IgD-negative memory B cell (primary cell): ENCODE data around the gene USP34. TPM values are rescaled to one million over a fixed set of nuclear protein-coding genes. Genes with fewer than 3 reads are reported as not detected.
"Not testable (repeated sequence)": the region's sequence is repeated elsewhere in the genome, so short reads cannot be mapped to it uniquely, and the experiment has no call there.

Experiments
- H3K27ac Mint-ChIP-seq, 3 donors: one replicate each; pipeline ENCODE4 v1.8.0; 2020 to 2022; ENCODE audit warnings: mild to moderate bottlenecking in 3 of 3, mixed read lengths in 3 of 3, moderate library complexity in 1 of 3
- H3K27me3 Mint-ChIP-seq: one replicate; pipeline ENCODE4 v1.8.0; 2021; ENCODE audit warnings: mixed read lengths
- H3K36me3 Mint-ChIP-seq: one replicate; pipeline ENCODE4 v1.8.0; 2020; ENCODE audit warnings: mild to moderate bottlenecking, mixed read lengths
- H3K4me1 Mint-ChIP-seq, 3 donors: one replicate each; pipeline ENCODE4 v1.8.0; 2020 to 2022; ENCODE audit warnings: mixed read lengths in 3 of 3, mild to moderate bottlenecking in 1 of 3
- H3K4me3 Mint-ChIP-seq, 4 donors: one replicate each; pipeline ENCODE4 v1.8.0; 2020 to 2022; ENCODE audit warnings: mild to moderate bottlenecking in 4 of 4, mixed read lengths in 4 of 4, moderate library complexity in 3 of 4
- H3K9me3 Mint-ChIP-seq, 3 donors: one replicate each; pipeline ENCODE4 v1.8.0; 2020 to 2021; ENCODE audit warnings: mixed read lengths in 3 of 3, mild to moderate bottlenecking in 1 of 3
- polyA plus RNA-seq: library from polyadenylated mRNA; unstranded; fragments of 300-500 nt; fragmentation: Illumina TruSeq; gene quantifications from one replicate; pipeline ENCODE4 v1.2.3, GENCODE V29; 2021

The USP34 gene
- polyA plus RNA-seq, 1 donor from 2014 or later = 21.5 TPM

GRCh38 chr2:61161888-61162287 is 309.0 kb downstream of the USP34 start, which contains the start of gene C2orf74:
Gene C2orf74, plus strand, starts transcription at chr2:61162188. Its CDS starts 327 bp downstream, at chr2:61162515.
- H3K36me3 Mint-ChIP-seq = peaks cover 20% of the 10 kb centered on the region
- H3K4me3 Mint-ChIP-seq = no peak within 1 kb of the TSS
- peak within 1 kb of the TSS in 1 of 3 donors; percentile 1 for H3K27ac Mint-ChIP-seq

GRCh38 chr2:61158356-61158955 is 312.4 kb downstream of the USP34 start:
- peaks cover 0 to 9% (median 3%) of the 10 kb centered on the region in 3 donors for H3K9me3 Mint-ChIP-seq
- peaks cover 9 to 10% (median 9%) of the 10 kb centered on the region in 3 donors for H3K4me1 Mint-ChIP-seq
- no peak overlapping the region for H3K4me3 Mint-ChIP-seq
- H3K36me3 Mint-ChIP-seq = peaks cover 16% of the 10 kb centered on the region
- no peaks in the 10 kb centered on the region for H3K27me3 Mint-ChIP-seq
- peak overlapping the region in 2 of 3 donors; percentile 25 to 51 for H3K27ac Mint-ChIP-seq

More at GRCh38 chr2:61161888-61162287, 309.0 kb downstream of the USP34 start, which contains the start of gene C2orf74:
- H3K9me3 Mint-ChIP-seq = peaks cover 0 to 9% (median 3%) of the 10 kb centered on the region in 3 donors
- H3K4me1 Mint-ChIP-seq = peaks cover 9 to 10% (median 9%) of the 10 kb centered on the region in 3 donors
- H3K27me3 Mint-ChIP-seq = no peaks in the 10 kb centered on the region

DNA sequence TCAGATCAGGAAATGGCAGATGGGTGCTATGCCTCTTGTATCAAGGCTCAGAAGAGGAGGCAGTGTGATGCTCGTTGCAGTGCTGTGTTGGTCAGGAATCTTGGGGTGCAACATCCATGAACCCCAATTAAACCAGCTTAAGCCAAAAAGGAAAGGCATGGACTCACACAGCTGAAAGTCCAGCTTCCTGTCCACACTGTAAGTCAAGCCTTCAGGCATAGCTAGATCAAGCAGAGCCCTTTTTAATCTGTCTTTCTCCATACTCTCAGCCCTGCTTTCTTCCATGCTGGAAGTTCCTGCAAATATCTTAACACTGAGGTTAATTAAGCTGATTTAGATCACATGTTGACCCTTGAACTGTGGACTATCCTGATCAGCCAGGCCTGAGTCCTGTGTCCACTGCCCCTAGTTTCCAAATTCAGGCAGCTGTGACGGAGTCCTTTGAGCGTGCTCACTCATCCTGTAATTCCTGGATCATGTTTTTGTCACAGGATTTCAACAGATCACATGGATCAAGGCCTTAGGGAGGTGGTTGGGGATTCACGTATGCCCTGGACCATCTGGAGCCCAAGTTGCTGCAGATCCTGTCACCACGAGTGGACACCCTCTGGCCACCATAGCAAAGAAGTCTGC is 313.4 kb downstream of the USP34 start:
- Mint-ChIP-seq H3K27me3 (no peaks in the 10 kb centered on the region), H3K36me3 (peaks cover 13% of the 10 kb centered on the region), H3K4me3 (no peak overlapping the region), H3K27ac (no peak overlapping the region), H3K9me3 (peaks cover 0 to 9% (median 3%) of the 10 kb centered on the region in 3 donors), H3K4me1 (peaks cover 6 to 9% (median 9%) of the 10 kb centered on the region in 3 donors)

DNA sequence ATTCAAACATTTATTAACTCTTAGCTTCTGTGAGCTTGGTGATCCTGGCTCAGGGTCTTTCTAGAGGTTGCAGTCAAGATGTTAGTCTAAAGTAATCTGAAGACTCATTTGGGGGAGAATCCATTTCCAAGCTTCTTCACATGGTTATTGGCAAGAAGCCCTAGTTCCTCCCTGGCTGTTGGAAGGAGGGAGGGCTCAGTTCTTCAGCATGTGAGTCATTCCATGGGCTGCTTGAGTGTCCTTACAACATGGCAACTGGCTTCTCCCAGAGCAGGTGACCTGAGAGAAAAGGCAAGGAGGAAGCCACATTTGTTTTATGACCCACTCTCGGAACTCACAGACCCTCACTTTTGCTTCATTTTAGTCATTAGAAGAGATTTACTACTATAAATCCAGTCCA is 319.5 kb downstream of the USP34 start:
- peaks cover 0 to 5% (median 2%) of the 10 kb centered on the region in 3 donors for H3K4me1 Mint-ChIP-seq
- H3K9me3 Mint-ChIP-seq = no peaks in the 10 kb centered on the region
- H3K4me3 Mint-ChIP-seq = no peak overlapping the region
- peaks cover 9% of the 10 kb centered on the region for H3K36me3 Mint-ChIP-seq
- H3K27me3 Mint-ChIP-seq = no peaks in the 10 kb centered on the region
- no peak overlapping the region for H3K27ac Mint-ChIP-seq

GRCh38 chr2:61149074-61149473 is 321.8 kb downstream of the USP34 start:
- H3K36me3 Mint-ChIP-seq = peaks cover 6% of the 10 kb centered on the region
- H3K27ac Mint-ChIP-seq = no peak overlapping the region
- no peaks in the 10 kb centered on the region for H3K9me3 Mint-ChIP-seq
- H3K4me3 Mint-ChIP-seq = no peak overlapping the region
- no peaks in the 10 kb centered on the region for H3K27me3 Mint-ChIP-seq
- peaks cover 5 to 10% (median 7%) of the 10 kb centered on the region in 3 donors for H3K4me1 Mint-ChIP-seq

- Mint-ChIP-seq H3K4me1 (peaks cover 5 to 10% (median 7%) of the 10 kb centered on the region in 3 donors), H3K4me3 (peak overlapping the region in 1 of 4 donors; percentile 80)
- H3K27ac Mint-ChIP-seq, H3K36me3 Mint-ChIP-seq, H3K9me3 Mint-ChIP-seq, H3K27me3 Mint-ChIP-seq: not testable (repeated sequence)
Measured at GRCh38 chr2:61148091-61148490, 322.8 kb downstream of the USP34 start.

DNA sequence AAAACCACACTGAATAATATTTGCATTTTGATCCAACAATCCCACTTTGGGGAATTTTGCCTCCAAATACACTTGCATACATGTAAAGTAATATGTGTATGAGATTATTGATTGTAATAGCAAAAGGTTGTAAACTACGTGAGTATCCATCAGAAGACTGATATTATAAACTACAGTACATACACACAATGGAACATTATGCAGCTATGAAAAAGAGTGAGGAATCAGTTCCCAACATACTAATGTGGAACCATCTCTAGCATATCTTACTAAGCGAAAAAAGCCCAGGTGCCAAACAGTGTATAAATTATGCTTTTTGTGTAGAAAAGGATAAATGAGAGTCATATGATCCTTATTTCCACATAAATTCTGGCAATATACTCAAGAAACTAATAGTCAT is 324.9 kb downstream of the USP34 start:
- H3K27ac Mint-ChIP-seq = no peak overlapping the region
- peaks cover 6% of the 10 kb centered on the region for H3K36me3 Mint-ChIP-seq
- H3K4me3 Mint-ChIP-seq = peak overlapping the region; percentile 52 to 89 (median 82)
- no peaks in the 10 kb centered on the region for H3K27me3 Mint-ChIP-seq
- peaks cover 5 to 13% (median 7%) of the 10 kb centered on the region in 3 donors for H3K4me1 Mint-ChIP-seq
- no peaks in the 10 kb centered on the region for H3K9me3 Mint-ChIP-seq

DNA sequence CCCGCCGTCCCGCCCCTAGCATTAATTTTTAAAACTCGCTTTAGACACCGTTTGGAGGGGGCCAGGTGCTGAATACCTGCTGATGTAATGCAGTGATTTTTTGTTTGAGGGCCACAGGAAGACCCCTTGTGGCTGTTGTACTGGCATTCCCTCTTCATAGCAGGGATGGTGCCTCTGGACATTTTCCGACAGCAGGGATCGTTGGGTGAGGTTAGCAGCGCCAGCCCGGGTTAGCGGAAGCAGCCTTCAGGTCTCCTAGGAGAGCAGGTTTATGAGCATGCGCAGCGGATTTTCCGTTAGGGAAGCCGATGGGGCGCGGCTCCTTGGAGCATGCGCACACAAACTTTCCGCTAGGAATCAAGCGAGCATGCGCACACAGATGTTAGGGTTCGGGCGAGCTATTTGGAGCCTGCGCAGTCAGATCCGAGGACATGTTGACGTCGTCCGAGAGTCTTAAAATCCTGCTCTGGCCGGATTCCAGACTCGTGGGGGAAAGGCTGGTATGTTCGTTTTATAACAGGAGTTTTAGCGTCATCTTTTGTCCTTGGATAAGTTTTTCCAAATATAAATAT is 326.1 kb downstream of the USP34 start:
- Mint-ChIP-seq H3K27ac (peak overlapping the region; percentile 81 to 97 (median 95)), H3K9me3 (no peaks in the 10 kb centered on the region), H3K36me3 (peaks cover 6% of the 10 kb centered on the region), H3K27me3 (no peaks in the 10 kb centered on the region), H3K4me3 (peak overlapping the region; percentile 89 to 96 (median 92)), H3K4me1 (peaks cover 5 to 13% (median 5%) of the 10 kb centered on the region in 3 donors)

DNA sequence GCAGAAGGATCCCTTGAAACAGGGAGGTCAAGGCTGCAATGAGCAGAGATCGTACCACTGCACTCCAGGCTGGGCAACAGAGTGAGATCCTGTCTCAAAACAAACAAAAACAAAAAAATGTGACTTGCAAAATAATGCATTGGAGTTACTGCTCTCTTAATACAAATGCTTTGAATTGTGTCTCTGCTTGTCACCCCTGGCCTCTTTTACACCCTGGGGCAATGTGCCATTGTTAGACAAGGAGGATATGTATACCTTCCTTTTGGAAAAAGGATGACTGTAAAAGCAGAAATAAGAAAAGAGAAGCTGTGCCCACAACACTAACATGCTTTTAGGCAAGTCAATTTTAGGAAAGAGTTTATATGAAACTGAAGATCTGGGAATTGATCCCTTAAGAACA is 329.7 kb downstream of the USP34 start:
- Mint-ChIP-seq H3K9me3 (no peaks in the 10 kb centered on the region), H3K27me3 (no peaks in the 10 kb centered on the region), H3K4me1 (peaks cover 5 to 9% (median 5%) of the 10 kb centered on the region in 3 donors), H3K36me3 (no peaks in the 10 kb centered on the region), H3K27ac (peak overlapping the region in 1 of 3 donors; percentile 80), H3K4me3 (no peak overlapping the region)

- H3K9me3 Mint-ChIP-seq = no peaks in the 10 kb centered on the region
- H3K4me1 Mint-ChIP-seq = peaks cover 0 to 3% (median 0%) of the 10 kb centered on the region in 3 donors
- no peaks in the 10 kb centered on the region for H3K36me3 Mint-ChIP-seq
- H3K27me3 Mint-ChIP-seq = no peaks in the 10 kb centered on the region
- no peak overlapping the region for H3K27ac Mint-ChIP-seq
- H3K4me3 Mint-ChIP-seq = no peak overlapping the region
Measured at GRCh38 chr2:61138859-61139258, 332.0 kb downstream of the USP34 start.

Other genes starting within 250 kb of the USP34 start
- 34.3 TPM for gene XPO1, start 67.3 kb upstream of the USP34 start, polyA plus RNA-seq